H1 (cell line): ENCODE data around the gene ADNP. TPM values are rescaled to one million over a fixed set of nuclear protein-coding genes. Genes with fewer than 3 reads are reported as not detected.

ENCODE experiments used
- CHD1 ChIP-seq: IDR thresholded peaks from 2 replicates; pipeline ENCODE4 v1.6.1; 2012; ENCODE audit warnings: low read depth, low read length, improper control_type of control experiment
- CHD2 ChIP-seq: IDR thresholded peaks from 2 replicates; pipeline ENCODE4 v1.6.1; 2012; ENCODE audit warnings: low read length, improper control_type of control experiment
- KDM1A ChIP-seq: fragments of 200-600, 300-600 bp; sonication (generic); IDR thresholded peaks from 2 replicates; pipeline ENCODE4 v1.7.1; 2016; ENCODE audit warnings: mild to moderate bottlenecking, low read length, borderline replicate concordance
- TEAD4 ChIP-seq: IDR thresholded peaks from 2 replicates; pipeline ENCODE4 v1.6.1; 2012; ENCODE audit warnings: low read depth, low read length, inconsistent platforms, mixed read lengths
- polyA plus RNA-seq, 7 experiments: library from polyadenylated mRNA; depleted of rRNA in 3 of 7; stranded (reverse) in 5 of 7; unstranded in 2 of 7; fragments of >200 nt in 5 of 7; fragments of 200-250 nt in 2 of 7; gene quantifications; 1 replicate in 5 of 7; 2 replicates in 1 of 7; 4 replicates in 1 of 7; pipeline versions ENCODE4 v1.2.1 to v1.2.3, GENCODE V29; 2011 to 2013; ENCODE audit warnings: missing spikeins in 2 of 7, mixed read lengths in 2 of 7
- total RNA-seq: library from RNA; stranded (reverse); fragmentation: NEBNext Ultra II Directional; extraction: Animal tissue kit (Norgen Biotek cat#: 25700); gene quantifications from 2 replicates; pipeline ENCODE4 v1.2.1, GENCODE V29; 2021
- TF ChIP-seq, protein P1 (sequence below): IDR thresholded peaks from 2 replicates; pipeline ENCODE4 v1.6.1; 2012; ENCODE audit warnings: low read length, inconsistent platforms

Gene ADNP
- total and polyA plus RNA-seq, 2 of the 8 experiments (the other 6 are each of a cell fraction or from before 2014, with no cell fraction given) = 31.6 to 123 TPM

DNA sequence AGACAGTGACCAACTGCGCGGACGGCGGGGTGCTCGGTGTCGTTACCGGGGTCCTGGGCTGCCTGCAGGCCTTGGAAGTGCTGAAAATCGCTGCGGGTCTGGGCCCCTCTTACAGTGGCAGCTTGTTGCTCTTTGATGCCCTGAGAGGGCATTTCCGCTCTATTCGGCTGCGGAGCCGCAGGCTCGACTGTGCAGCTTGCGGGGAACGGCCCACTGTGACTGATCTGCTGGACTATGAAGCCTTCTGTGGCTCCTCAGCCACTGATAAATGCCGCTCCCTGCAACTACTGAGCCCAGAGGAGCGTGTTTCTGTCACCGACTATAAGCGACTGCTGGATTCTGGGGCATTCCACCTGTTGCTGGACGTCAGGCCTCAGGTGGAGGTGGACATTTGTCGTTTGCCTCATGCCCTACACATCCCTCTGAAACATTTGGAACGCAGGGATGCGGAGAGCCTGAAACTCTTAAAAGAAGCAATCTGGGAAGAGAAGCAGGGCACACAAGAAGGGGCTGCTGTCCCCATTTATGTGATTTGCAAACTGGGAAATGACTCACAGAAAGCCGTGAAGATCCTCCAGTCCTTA is 28.4 kb upstream of the ADNP start (continued):
- TF ChIP-seq CHD2 = no peak
- no peak for TF ChIP-seq KDM1A
- TF ChIP-seq, protein P1, sequence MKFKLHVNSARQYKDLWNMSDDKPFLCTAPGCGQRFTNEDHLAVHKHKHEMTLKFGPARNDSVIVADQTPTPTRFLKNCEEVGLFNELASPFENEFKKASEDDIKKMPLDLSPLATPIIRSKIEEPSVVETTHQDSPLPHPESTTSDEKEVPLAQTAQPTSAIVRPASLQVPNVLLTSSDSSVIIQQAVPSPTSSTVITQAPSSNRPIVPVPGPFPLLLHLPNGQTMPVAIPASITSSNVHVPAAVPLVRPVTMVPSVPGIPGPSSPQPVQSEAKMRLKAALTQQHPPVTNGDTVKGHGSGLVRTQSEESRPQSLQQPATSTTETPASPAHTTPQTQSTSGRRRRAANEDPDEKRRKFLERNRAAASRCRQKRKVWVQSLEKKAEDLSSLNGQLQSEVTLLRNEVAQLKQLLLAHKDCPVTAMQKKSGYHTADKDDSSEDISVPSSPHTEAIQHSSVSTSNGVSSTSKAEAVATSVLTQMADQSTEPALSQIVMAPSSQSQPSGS = no peak
- TF ChIP-seq TEAD4 = no peak
- no peak for TF ChIP-seq CHD1
